ENCODE results near the gene NOC3L. TPM values are rescaled to one million over a fixed set of nuclear protein-coding genes. Genes with fewer than 3 reads are reported as not detected.

NOC3L gene
- total RNA-seq, 1 donor from 2014 or later = 20.4 TPM

- no peak for DNase-seq (ENCODE audit: low spot score, unreplicated experiment)
Measured at GRCh38 chr10:94292434-94293090, 70.2 kb downstream of the NOC3L start.

GRCh38 chr10:94288361-94289101 lies 74.2 kb downstream of the NOC3L start:
- H3K36me3 Mint-ChIP-seq (ENCODE audit: insufficient read depth) = peaks cover 15% of the 10 kb centered on the region
- H3K9me3 Mint-ChIP-seq (ENCODE audit: low read depth) = no peaks in the 10 kb centered on the region
- H3K4me3 Mint-ChIP-seq (ENCODE audit: low read depth) = no peak overlapping the region
- no peak for DNase-seq (ENCODE audit: low spot score, unreplicated experiment)
- TF ChIP-seq CTCF (IDR thresholded peaks at IDR 0.05; ENCODE audit: unreplicated experiment) = no peak
- no peaks in the 10 kb centered on the region for H3K4me1 Mint-ChIP-seq (ENCODE audit: low read depth)
- H3K27me3 Mint-ChIP-seq = no peaks in the 10 kb centered on the region
- no peak overlapping the region for H3K27ac Mint-ChIP-seq

More at GRCh38 chr10:94292434-94293090, 70.2 kb downstream of the NOC3L start:
- Mint-ChIP-seq H3K4me3 (ENCODE audit: low read depth) (no peak overlapping the region), H3K27ac (no peak overlapping the region), H3K9me3 (ENCODE audit: low read depth) (no peaks in the 10 kb centered on the region), H3K4me1 (ENCODE audit: low read depth) (peaks cover 2% of the 10 kb centered on the region), H3K27me3 (no peaks in the 10 kb centered on the region), H3K36me3 (ENCODE audit: insufficient read depth) (peaks cover 3% of the 10 kb centered on the region)
- no peak for TF ChIP-seq CTCF (IDR thresholded peaks at IDR 0.05; ENCODE audit: unreplicated experiment)

- Mint-ChIP-seq H3K4me1 (ENCODE audit: low read depth) (no peaks in the 10 kb centered on the region), H3K27ac (no peak overlapping the region)
Measured at GRCh38 chr10:94287336-94287735, 75.4 kb downstream of the NOC3L start.

GRCh38 chr10:94286901-94287300 lies 75.8 kb downstream of the NOC3L start:
- no peaks in the 10 kb centered on the region for H3K27me3 Mint-ChIP-seq
- H3K27ac Mint-ChIP-seq = no peak overlapping the region
- H3K4me3 Mint-ChIP-seq (ENCODE audit: low read depth) = no peak overlapping the region
- no peak for DNase-seq (ENCODE audit: low spot score, unreplicated experiment)
- H3K36me3 Mint-ChIP-seq (ENCODE audit: insufficient read depth) = peaks cover 15% of the 10 kb centered on the region
- H3K4me1 Mint-ChIP-seq (ENCODE audit: low read depth) = no peaks in the 10 kb centered on the region
- no peaks in the 10 kb centered on the region for H3K9me3 Mint-ChIP-seq (ENCODE audit: low read depth)
- TF ChIP-seq CTCF (IDR thresholded peaks at IDR 0.05; ENCODE audit: unreplicated experiment) = no peak

More at GRCh38 chr10:94287336-94287735, 75.4 kb downstream of the NOC3L start:
- H3K36me3 Mint-ChIP-seq (ENCODE audit: insufficient read depth) = peaks cover 15% of the 10 kb centered on the region
- TF ChIP-seq CTCF (IDR thresholded peaks at IDR 0.05; ENCODE audit: unreplicated experiment) = no peak
- DNase-seq (ENCODE audit: low spot score, unreplicated experiment) = no peak
- H3K27me3 Mint-ChIP-seq = no peaks in the 10 kb centered on the region
- H3K4me3 Mint-ChIP-seq (ENCODE audit: low read depth) = no peak overlapping the region
- H3K9me3 Mint-ChIP-seq (ENCODE audit: low read depth) = no peaks in the 10 kb centered on the region

- TF ChIP-seq CTCF (IDR thresholded peaks at IDR 0.05; ENCODE audit: unreplicated experiment) = no peak
- Mint-ChIP-seq H3K27ac (no peak overlapping the region), H3K4me1 (ENCODE audit: low read depth) (no peaks in the 10 kb centered on the region), H3K4me3 (ENCODE audit: low read depth) (no peak overlapping the region), H3K27me3 (no peaks in the 10 kb centered on the region), H3K36me3 (ENCODE audit: insufficient read depth) (peaks cover 15% of the 10 kb centered on the region), H3K9me3 (ENCODE audit: low read depth) (no peaks in the 10 kb centered on the region)
- no peak for DNase-seq (ENCODE audit: low spot score, unreplicated experiment)
Measured at GRCh38 chr10:94285271-94285670, 77.5 kb downstream of the NOC3L start.

Other genes starting within 250 kb of the NOC3L start
- gene TBC1D12, start 39.6 kb upstream of the NOC3L start, total RNA-seq = 7.4 and 8.0 TPM in 2 replicates
- gene HELLS, start 182.8 kb upstream of the NOC3L start, total RNA-seq = 118 and 132 TPM in 2 replicates